ENCODE data around the gene MBOAT1. TPM values are rescaled to one million over a fixed set of nuclear protein-coding genes. Genes with fewer than 3 reads are reported as not detected.

The MBOAT1 gene
- polyA plus RNA-seq, 1 of the 3 experiments (the other 2 are of a cell fraction), result 3.0 TPM

DNA sequence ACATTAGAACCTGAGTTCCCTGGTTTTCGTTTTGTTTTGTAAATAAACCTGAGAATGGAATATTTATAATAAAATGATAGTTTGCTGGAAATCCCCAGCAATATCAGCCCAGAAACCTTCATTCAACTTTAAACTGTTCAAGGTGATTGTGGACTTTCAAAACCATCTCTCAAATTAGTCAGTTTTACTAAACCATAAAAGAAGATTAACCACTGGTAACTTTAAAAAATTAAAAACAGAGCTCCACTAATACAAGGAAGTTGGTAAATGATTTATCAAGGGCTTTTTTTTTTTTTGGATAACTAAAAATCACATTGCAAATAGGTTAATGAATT lies 10.0 kb downstream of the MBOAT1 start:
- no peak overlapping the region for H3K4me3 ChIP-seq (ENCODE audit: low read depth in 2 of 2, low read length in 1 of 2)
- peak overlapping the region; percentile 35; the same call in 1 of the 2 replicates for H2AFZ ChIP-seq (ENCODE audit: low read depth)
- ChIA-PET POLR2A (no interaction called here), CTCF (no interaction called here)
- no peak for DNase-seq
- no peak overlapping the region for H3K4me2 ChIP-seq
- peak overlapping the region in 1 of 2 experiments; percentile 42; a peak in 2 of 4 replicates for H3K27ac ChIP-seq (ENCODE audit: low read depth in 2 of 2, low read length in 1 of 2)
- no peak overlapping the region for H3K9ac ChIP-seq
- TF ChIP-seq NRF1 (IDR thresholded peaks at IDR 0.05; ENCODE audit: low read depth, low read length), result no peak
- TF ChIP-seq, protein P1, sequence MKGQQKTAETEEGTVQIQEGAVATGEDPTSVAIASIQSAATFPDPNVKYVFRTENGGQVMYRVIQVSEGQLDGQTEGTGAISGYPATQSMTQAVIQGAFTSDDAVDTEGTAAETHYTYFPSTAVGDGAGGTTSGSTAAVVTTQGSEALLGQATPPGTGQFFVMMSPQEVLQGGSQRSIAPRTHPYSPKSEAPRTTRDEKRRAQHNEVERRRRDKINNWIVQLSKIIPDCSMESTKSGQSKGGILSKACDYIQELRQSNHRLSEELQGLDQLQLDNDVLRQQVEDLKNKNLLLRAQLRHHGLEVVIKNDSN (IDR thresholded peaks at IDR 0.05; ENCODE audit: borderline replicate concordance, low read depth), result no peak
- TF ChIP-seq SMC3 (IDR thresholded peaks at IDR 0.05; ENCODE audit: low read depth, low read length), result no peak
- no peak for TF ChIP-seq FOXM1 (IDR thresholded peaks at IDR 0.05; ENCODE audit: low read depth)
- no peak for TF ChIP-seq SIN3A (IDR thresholded peaks at IDR 0.05; ENCODE audit: borderline replicate concordance, low read depth, low read length)
- no peak for TF ChIP-seq ELF1 (IDR thresholded peaks at IDR 0.05)
- TF ChIP-seq, protein P2, sequence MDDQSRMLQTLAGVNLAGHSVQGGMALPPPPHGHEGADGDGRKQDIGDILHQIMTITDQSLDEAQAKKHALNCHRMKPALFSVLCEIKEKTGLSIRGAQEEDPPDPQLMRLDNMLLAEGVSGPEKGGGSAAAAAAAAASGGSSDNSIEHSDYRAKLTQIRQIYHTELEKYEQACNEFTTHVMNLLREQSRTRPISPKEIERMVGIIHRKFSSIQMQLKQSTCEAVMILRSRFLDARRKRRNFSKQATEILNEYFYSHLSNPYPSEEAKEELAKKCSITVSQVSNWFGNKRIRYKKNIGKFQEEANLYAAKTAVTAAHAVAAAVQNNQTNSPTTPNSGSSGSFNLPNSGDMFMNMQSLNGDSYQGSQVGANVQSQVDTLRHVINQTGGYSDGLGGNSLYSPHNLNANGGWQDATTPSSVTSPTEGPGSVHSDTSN (IDR thresholded peaks at IDR 0.05), result no peak
- no peak for TF ChIP-seq RXRA (IDR thresholded peaks at IDR 0.05; ENCODE audit: borderline replicate concordance, low read depth)
- TF ChIP-seq TEAD4 (IDR thresholded peaks at IDR 0.05; ENCODE audit: borderline replicate concordance, insufficient read depth), result no peak
- TF ChIP-seq, protein P3, sequence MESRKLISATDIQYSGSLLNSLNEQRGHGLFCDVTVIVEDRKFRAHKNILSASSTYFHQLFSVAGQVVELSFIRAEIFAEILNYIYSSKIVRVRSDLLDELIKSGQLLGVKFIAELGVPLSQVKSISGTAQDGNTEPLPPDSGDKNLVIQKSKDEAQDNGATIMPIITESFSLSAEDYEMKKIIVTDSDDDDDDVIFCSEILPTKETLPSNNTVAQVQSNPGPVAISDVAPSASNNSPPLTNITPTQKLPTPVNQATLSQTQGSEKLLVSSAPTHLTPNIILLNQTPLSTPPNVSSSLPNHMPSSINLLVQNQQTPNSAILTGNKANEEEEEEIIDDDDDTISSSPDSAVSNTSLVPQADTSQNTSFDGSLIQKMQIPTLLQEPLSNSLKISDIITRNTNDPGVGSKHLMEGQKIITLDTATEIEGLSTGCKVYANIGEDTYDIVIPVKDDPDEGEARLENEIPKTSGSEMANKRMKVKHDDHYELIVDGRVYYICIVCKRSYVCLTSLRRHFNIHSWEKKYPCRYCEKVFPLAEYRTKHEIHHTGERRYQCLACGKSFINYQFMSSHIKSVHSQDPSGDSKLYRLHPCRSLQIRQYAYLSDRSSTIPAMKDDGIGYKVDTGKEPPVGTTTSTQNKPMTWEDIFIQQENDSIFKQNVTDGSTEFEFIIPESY (IDR thresholded peaks at IDR 0.05; ENCODE audit: borderline replicate concordance, low read depth), result no peak
- no peak for TF ChIP-seq FOXJ3 (CRISPR knock-in tag; IDR thresholded peaks at IDR 0.05)
- TF ChIP-seq, protein P4, sequence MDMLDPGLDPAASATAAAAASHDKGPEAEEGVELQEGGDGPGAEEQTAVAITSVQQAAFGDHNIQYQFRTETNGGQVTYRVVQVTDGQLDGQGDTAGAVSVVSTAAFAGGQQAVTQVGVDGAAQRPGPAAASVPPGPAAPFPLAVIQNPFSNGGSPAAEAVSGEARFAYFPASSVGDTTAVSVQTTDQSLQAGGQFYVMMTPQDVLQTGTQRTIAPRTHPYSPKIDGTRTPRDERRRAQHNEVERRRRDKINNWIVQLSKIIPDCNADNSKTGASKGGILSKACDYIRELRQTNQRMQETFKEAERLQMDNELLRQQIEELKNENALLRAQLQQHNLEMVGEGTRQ (IDR thresholded peaks at IDR 0.05; ENCODE audit: borderline replicate concordance, low read depth, low read length), result no peak
- TF ChIP-seq TAF1 (IDR thresholded peaks at IDR 0.05; ENCODE audit: borderline replicate concordance, low read depth, low read length), result no peak
- no peak for TF ChIP-seq JUND (IDR thresholded peaks at IDR 0.05)
- no peaks in the 10 kb centered on the region for H4K20me1 ChIP-seq (ENCODE audit: insufficient read depth)
- peaks cover 9% of the 10 kb centered on the region for H3F3A ChIP-seq (replicated peaks; ENCODE audit: insufficient read depth)
- 19% methylated on average over 1 of the region's 1 CpG for WGBS (ENCODE audit: low lambda C conversion rate)
- no peaks in the 10 kb centered on the region for H3K9me3 ChIP-seq
- H3K9me2 ChIP-seq, result no peaks in the 10 kb centered on the region
- H3K36me3 ChIP-seq (replicated peaks in 1 of 2; ENCODE audit: control insufficient read depth in 1 of 2, insufficient read depth in 2 of 2, low read length in 1 of 2), result no peaks in the 10 kb centered on the region
- peaks cover 4 to 8% of the 10 kb centered on the region in 2 experiments; a peak in 3 of 4 replicates for H3K4me1 ChIP-seq (ENCODE audit: control insufficient read depth in 1 of 2, insufficient read depth in 2 of 2, low read depth in 1 of 2, low read length in 1 of 2)
- H3K79me2 ChIP-seq (ENCODE audit: insufficient read depth), result peaks cover 7% of the 10 kb centered on the region; the same call in 1 of the 2 replicates
- no peaks in the 10 kb centered on the region for H3K27me3 ChIP-seq (ENCODE audit: insufficient read depth)

Data from SK-N-SH (cell line).